ENCODE results near the gene SPATA18. TPM values are rescaled to one million over a fixed set of nuclear protein-coding genes. Genes with fewer than 3 reads are reported as not detected.

SPATA18 gene
- total RNA-seq, 2 experiments from 2014 or later = not detected

GRCh38 chr4:52012651-52013050 is 38.5 kb upstream of the SPATA18 start:
- intact Hi-C loops (cut with DNase I, micrococcal nuclease) = no loop called here
- Mint-ChIP-seq H3K27me3 (no peaks in the 10 kb centered on the region), H3K36me3 (ENCODE audit: low read depth) (no peaks in the 10 kb centered on the region), H3K4me3 (no peak overlapping the region), H3K4me1 (ENCODE audit: low read depth) (no peaks in the 10 kb centered on the region), H3K9me3 (no peaks in the 10 kb centered on the region), H3K27ac (no peak overlapping the region)
- no peaks in the 10 kb centered on the region for H3K9me3 ChIP-seq (ENCODE audit: control insufficient read depth in 1 of 2, insufficient read depth in 1 of 2, low read length in 2 of 2)
- H3K4me1 ChIP-seq (ENCODE audit: insufficient read depth, low read length) = no peaks in the 10 kb centered on the region
- ATAC-seq (ENCODE audit: poor library complexity) = no peak
- CTCF ChIA-PET = no interaction called here
- H3K27me3 ChIP-seq (ENCODE audit: control insufficient read depth in 1 of 2, insufficient read depth in 2 of 2, low read length in 2 of 2) = no peaks in the 10 kb centered on the region
- H3K36me3 ChIP-seq (ENCODE audit: insufficient read depth, low read length) = no peaks in the 10 kb centered on the region
- no peak for TF ChIP-seq CTCF (IDR thresholded peaks at IDR 0.05)
- POLR2A ChIA-PET = no interaction called here
- no peak for DNase-seq
- no peak overlapping the region for H3K4me3 ChIP-seq (ENCODE audit: low read length)
- H3K27ac ChIP-seq (ENCODE audit: low read depth in 1 of 2, low read length in 2 of 2) = no peak overlapping the region

GRCh38 chr4:52014903-52015302 is 36.2 kb upstream of the SPATA18 start:
- no peak for ATAC-seq (ENCODE audit: poor library complexity)
- H3K36me3 Mint-ChIP-seq (ENCODE audit: low read depth) = no peaks in the 10 kb centered on the region
- TF ChIP-seq CTCF (IDR thresholded peaks at IDR 0.05) = no peak

GRCh38 chr4:52015366-52015765 is 35.7 kb upstream of the SPATA18 start:
- no peak overlapping the region for H3K4me3 Mint-ChIP-seq
- no peaks in the 10 kb centered on the region for H3K4me1 Mint-ChIP-seq (ENCODE audit: low read depth)
- no peak for ATAC-seq (ENCODE audit: poor library complexity)
- H3K9me3 ChIP-seq (ENCODE audit: control insufficient read depth in 1 of 2, insufficient read depth in 1 of 2, low read length in 2 of 2) = no peaks in the 10 kb centered on the region
- no peak overlapping the region for H3K4me3 ChIP-seq (ENCODE audit: low read length)
- H3K9me3 Mint-ChIP-seq = no peaks in the 10 kb centered on the region
- no peak overlapping the region for H3K27ac ChIP-seq (ENCODE audit: low read depth in 1 of 2, low read length in 2 of 2)
- no peak for DNase-seq
- CTCF ChIA-PET = no interaction called here
- intact Hi-C loops (cut with DNase I, micrococcal nuclease) = no loop called here
- TF ChIP-seq CTCF (IDR thresholded peaks at IDR 0.05) = no peak
- H3K36me3 Mint-ChIP-seq (ENCODE audit: low read depth) = no peaks in the 10 kb centered on the region
- no peak overlapping the region for H3K27ac Mint-ChIP-seq
- H3K36me3 ChIP-seq (ENCODE audit: insufficient read depth, low read length) = no peaks in the 10 kb centered on the region
- no peaks in the 10 kb centered on the region for H3K4me1 ChIP-seq (ENCODE audit: insufficient read depth, low read length)
- H3K27me3 Mint-ChIP-seq = no peaks in the 10 kb centered on the region
- POLR2A ChIA-PET = no interaction called here
- H3K27me3 ChIP-seq (ENCODE audit: control insufficient read depth in 1 of 2, insufficient read depth in 2 of 2, low read length in 2 of 2) = no peaks in the 10 kb centered on the region

More at GRCh38 chr4:52014903-52015302, 36.2 kb upstream of the SPATA18 start:
- Mint-ChIP-seq H3K4me1 (ENCODE audit: low read depth) (no peaks in the 10 kb centered on the region), H3K9me3 (no peaks in the 10 kb centered on the region), H3K27ac (no peak overlapping the region), H3K4me3 (no peak overlapping the region), H3K27me3 (no peaks in the 10 kb centered on the region)
- no peaks in the 10 kb centered on the region for H3K4me1 ChIP-seq (ENCODE audit: insufficient read depth, low read length)
- ChIA-PET CTCF (no interaction called here), POLR2A (no interaction called here)
- no peaks in the 10 kb centered on the region for H3K27me3 ChIP-seq (ENCODE audit: control insufficient read depth in 1 of 2, insufficient read depth in 2 of 2, low read length in 2 of 2)
- intact Hi-C loops (cut with DNase I, micrococcal nuclease) = no loop called here
- no peak for DNase-seq
- H3K4me3 ChIP-seq (ENCODE audit: low read length) = no peak overlapping the region
- H3K27ac ChIP-seq (ENCODE audit: low read depth in 1 of 2, low read length in 2 of 2) = no peak overlapping the region
- no peaks in the 10 kb centered on the region for H3K9me3 ChIP-seq (ENCODE audit: control insufficient read depth in 1 of 2, insufficient read depth in 1 of 2, low read length in 2 of 2)
- H3K36me3 ChIP-seq (ENCODE audit: insufficient read depth, low read length) = no peaks in the 10 kb centered on the region

Measured in CD4-positive, alpha-beta T cell (primary cell).